NB4 (cell line): ENCODE data around the gene KHNYN.

Source experiments
- CTCF ChIP-seq: IDR thresholded peaks from one replicate; pipeline ENCODE4 v1.5.1; 2012; ENCODE audit warnings: low read depth, low read length
- MYC ChIP-seq: IDR thresholded peaks from 2 replicates; pipeline ENCODE4 v1.6.1; 2011; ENCODE audit warnings: low read depth, low read length
- POLR2A ChIP-seq: IDR thresholded peaks from 2 replicates; pipeline ENCODE4 v1.6.1; 2011; ENCODE audit warnings: mild to moderate bottlenecking; ENCODE audit not compliant: insufficient read length; ENCODE audit errors: extremely low read depth

- TF ChIP-seq CTCF: no peak
- no peak for TF ChIP-seq POLR2A
- no peak for TF ChIP-seq MYC
Measured at GRCh38 chr14:24463017-24463883, 33.5 kb downstream of the KHNYN start.
